Kidney epithelial cell (primary cell): ENCODE data around the gene NOS2. TPM values are rescaled to one million over a fixed set of nuclear protein-coding genes. Genes with fewer than 3 reads are reported as not detected.

Experiments used
- DNase-seq: peaks from one replicate; pipeline ENCODE4 v3.0.0-alpha.2; 2010; ENCODE audit warnings: low read depth
- H3K27me3 ChIP-seq: 2 replicates; pipeline ENCODE4 v1.6.0; 2011; ENCODE audit warnings: low read length; ENCODE audit not compliant: control insufficient read depth, insufficient read depth
- H3K36me3 ChIP-seq: 2 replicates; pipeline ENCODE4 v1.5.1; 2011; ENCODE audit warnings: low read length; ENCODE audit not compliant: control insufficient read depth, insufficient read depth
- H3K4me3 ChIP-seq: 2 replicates; pipeline ENCODE4 v1.5.1; 2011; ENCODE audit warnings: low read depth, mild to moderate bottlenecking, control low read depth, low read length
- total RNA-seq: library from RNA; depleted of rRNA; stranded (reverse); fragments of >200 nt; gene quantifications from 2 replicates; pipeline ENCODE4 v1.2.3, GENCODE V29; 2015
- TF ChIP-seq, protein P1 (sequence below): IDR thresholded peaks from 2 replicates; pipeline ENCODE4 v1.5.1; 2011; ENCODE audit warnings: mild to moderate bottlenecking, moderate library complexity, low read length, control low read depth, inconsistent platforms; ENCODE audit not compliant: insufficient read depth, poor library complexity, severe bottlenecking

The NOS2 gene
- total RNA-seq, 1 donor from 2014 or later = 0.04 TPM

DNA sequence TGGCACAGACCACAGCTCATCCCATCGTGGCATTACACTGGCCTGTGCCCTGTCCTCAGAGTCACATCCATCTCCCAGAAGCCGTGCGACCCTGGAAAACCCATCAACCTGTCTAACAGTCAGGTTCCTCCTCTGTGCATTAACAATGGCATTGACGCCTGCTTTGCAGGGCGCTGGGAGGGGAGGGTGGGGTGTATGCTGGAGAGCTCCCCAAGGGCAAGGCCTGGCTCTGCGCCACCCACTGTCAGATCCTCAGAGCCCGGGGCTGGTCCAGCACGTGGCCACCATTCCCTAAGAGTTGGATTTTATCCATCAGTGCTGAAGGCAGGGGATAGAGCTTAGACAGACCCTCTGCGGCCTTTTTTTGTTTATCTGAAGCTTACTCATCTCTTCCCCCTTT lies 28.7 kb downstream of the NOS2 start:
- no peaks in the 10 kb centered on the region for H3K36me3 ChIP-seq
- TF ChIP-seq, protein P1, sequence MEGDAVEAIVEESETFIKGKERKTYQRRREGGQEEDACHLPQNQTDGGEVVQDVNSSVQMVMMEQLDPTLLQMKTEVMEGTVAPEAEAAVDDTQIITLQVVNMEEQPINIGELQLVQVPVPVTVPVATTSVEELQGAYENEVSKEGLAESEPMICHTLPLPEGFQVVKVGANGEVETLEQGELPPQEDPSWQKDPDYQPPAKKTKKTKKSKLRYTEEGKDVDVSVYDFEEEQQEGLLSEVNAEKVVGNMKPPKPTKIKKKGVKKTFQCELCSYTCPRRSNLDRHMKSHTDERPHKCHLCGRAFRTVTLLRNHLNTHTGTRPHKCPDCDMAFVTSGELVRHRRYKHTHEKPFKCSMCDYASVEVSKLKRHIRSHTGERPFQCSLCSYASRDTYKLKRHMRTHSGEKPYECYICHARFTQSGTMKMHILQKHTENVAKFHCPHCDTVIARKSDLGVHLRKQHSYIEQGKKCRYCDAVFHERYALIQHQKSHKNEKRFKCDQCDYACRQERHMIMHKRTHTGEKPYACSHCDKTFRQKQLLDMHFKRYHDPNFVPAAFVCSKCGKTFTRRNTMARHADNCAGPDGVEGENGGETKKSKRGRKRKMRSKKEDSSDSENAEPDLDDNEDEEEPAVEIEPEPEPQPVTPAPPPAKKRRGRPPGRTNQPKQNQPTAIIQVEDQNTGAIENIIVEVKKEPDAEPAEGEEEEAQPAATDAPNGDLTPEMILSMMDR = no peak
- DNase-seq = no peak

GRCh38 chr17:27770877-27771276 lies 29.5 kb downstream of the NOS2 start:
- DNase-seq = no peak
- Histone ChIP-seq H3K36me3 (no peaks in the 10 kb centered on the region), H3K27me3 (no peaks in the 10 kb centered on the region), H3K4me3 (no peak overlapping the region)
- TF ChIP-seq, protein P1 = no peak

More for the DNA sequence above, 28.7 kb downstream of the NOS2 start:
- H3K27me3 ChIP-seq = no peaks in the 10 kb centered on the region
- H3K4me3 ChIP-seq = no peak overlapping the region

GRCh38 chr17:27768858-27769410 lies 31.4 kb downstream of the NOS2 start:
- TF ChIP-seq, protein P1 = no peak
- H3K4me3 ChIP-seq = no peak overlapping the region
- no peaks in the 10 kb centered on the region for H3K27me3 ChIP-seq
- no peaks in the 10 kb centered on the region for H3K36me3 ChIP-seq
- DNase-seq = no peak

- Histone ChIP-seq H3K36me3 (no peaks in the 10 kb centered on the region), H3K4me3 (no peak overlapping the region), H3K27me3 (no peaks in the 10 kb centered on the region)
- no peak for DNase-seq
- TF ChIP-seq, protein P1 = no peak
Measured at GRCh38 chr17:27766438-27766837, 33.9 kb downstream of the NOS2 start.

- Histone ChIP-seq H3K36me3 (no peaks in the 10 kb centered on the region), H3K4me3 (no peak overlapping the region), H3K27me3 (no peaks in the 10 kb centered on the region)
- TF ChIP-seq, protein P1 = no peak
- DNase-seq = no peak
Measured at GRCh38 chr17:27765353-27765752, 35.0 kb downstream of the NOS2 start.

- H3K4me3 ChIP-seq = no peak overlapping the region
- no peak for DNase-seq
- TF ChIP-seq, protein P1 = no peak
- H3K27me3 ChIP-seq = no peaks in the 10 kb centered on the region
- H3K36me3 ChIP-seq = no peaks in the 10 kb centered on the region
Measured at GRCh38 chr17:27764589-27764988, 35.7 kb downstream of the NOS2 start.
